22Rv1 (cell line): Measurements from ENCODE around the gene IL1RL1.

Source experiments
- CTCF ChIP-seq: fragments of 450-650 bp; IDR thresholded peaks from 2 replicates; pipeline ENCODE4 v1.5.1; 2017; ENCODE audit warnings: mild to moderate bottlenecking
- ZFX ChIP-seq: fragments of 450-650 bp; IDR thresholded peaks from 2 replicates; pipeline ENCODE4 v1.6.1; 2017; ENCODE audit warnings: antibody characterized with exemption, borderline replicate concordance

- no peak for TF ChIP-seq CTCF
- TF ChIP-seq ZFX = no peak
Observed at GRCh38 chr2:102369866-102370265, 58.5 kb downstream of the IL1RL1 start.
